H1 (cell line): ENCODE measurements around the gene ARL2BP. TPM values are rescaled to one million over a fixed set of nuclear protein-coding genes. Genes with fewer than 3 reads are reported as not detected.

Experiments used
- CTCF ChIA-PET: fragments of 300-600 bp; sonication (Branson Sonifier 250); formaldehyde crosslinking; loops from one replicate; lab custom pipeline; 2021; ENCODE audit not compliant: partially characterized antibody; lab: Charles Lee
- POLR2A ChIA-PET: fragments of 300-600 bp; sonication (Branson Sonifier 250); formaldehyde crosslinking; loops from one replicate; lab custom pipeline; 2021; ENCODE audit warnings: inconsistent platforms; ENCODE audit not compliant: partially characterized antibody; lab: Charles Lee
- DNase-seq, 2 experiments: peaks; one replicate each; pipeline versions ENCODE4 v3.0.0 to v3.0.0-alpha.2; 2010 to 2022; ENCODE audit warnings: low spot score in 2 of 2, low read depth in 1 of 2, mixed read lengths in 1 of 2
- FAIRE-seq: peaks from 2 replicates; lab custom pipeline; 2011; peaks lifted over from hg19 to GRCh38; lab: Jason Lieb, UNC
- H2AFZ ChIP-seq: 2 replicates; pipeline ENCODE4 v1.8.1; 2012; ENCODE audit warnings: low read length, inconsistent platforms
- H2AK5ac ChIP-seq: 2 replicates; pipeline ENCODE4 v1.6.1; 2013; ENCODE audit warnings: low read depth, low read length
- H2BK120ac ChIP-seq: replicated peaks from 2 replicates; pipeline ENCODE3; 2013; ENCODE audit warnings: low read depth, low read length, inconsistent platforms
- H2BK12ac ChIP-seq: 2 replicates; pipeline ENCODE4 v1.6.1; 2013; ENCODE audit warnings: low read depth, low read length
- H2BK15ac ChIP-seq: 2 replicates; pipeline ENCODE4 v1.6.1; 2013; ENCODE audit warnings: low read length
- H2BK20ac ChIP-seq: 2 replicates; pipeline ENCODE4 v1.6.1; 2013; ENCODE audit warnings: low read length
- H2BK5ac ChIP-seq: 2 replicates; pipeline ENCODE4 v1.6.1; 2013; ENCODE audit warnings: low read depth, low read length
- H3K14ac ChIP-seq: 2 replicates; pipeline ENCODE4 v1.6.1; 2013; ENCODE audit warnings: inconsistent platforms; ENCODE audit not compliant: insufficient read length
- H3K18ac ChIP-seq: 2 replicates; pipeline ENCODE4 v1.6.1; 2013; ENCODE audit warnings: low read length; ENCODE audit errors: extremely low read depth
- H3K23ac ChIP-seq: 2 replicates; pipeline ENCODE4 v1.6.1; 2013; ENCODE audit warnings: inconsistent platforms; ENCODE audit not compliant: insufficient read length
- H3K23me2 ChIP-seq: 2 replicates; pipeline ENCODE4 v1.6.1; 2013; ENCODE audit warnings: low read depth, low read length
- H3K27ac ChIP-seq: 2 replicates; pipeline ENCODE4 v1.6.1; 2011; ENCODE audit warnings: low read depth, low read length, inconsistent platforms
- H3K27me3 ChIP-seq, 4 experiments: replicated peaks in 1 of 4; 1 replicate in 1 of 4; 2 replicates in 3 of 4; pipeline versions ENCODE4 v1.6.1 to v1.8.1; 2011 to 2013; ENCODE audit warnings: low read length in 3 of 4, mild to moderate bottlenecking in 3 of 4, inconsistent platforms in 2 of 4, mixed read lengths in 2 of 4, moderate library complexity in 1 of 4; ENCODE audit not compliant: control insufficient read depth in 3 of 4, insufficient read depth in 3 of 4; ENCODE audit errors: extremely low read depth in 1 of 4
- H3K36me3 ChIP-seq, 4 experiments: 2 replicates each; pipeline versions ENCODE4 v1.6.1 to v1.8.1; 2011 to 2013; ENCODE audit warnings: mild to moderate bottlenecking in 4 of 4, low read length in 3 of 4, moderate library complexity in 2 of 4, control low read depth in 1 of 4, inconsistent platforms in 1 of 4; ENCODE audit not compliant: insufficient read depth in 4 of 4, control insufficient read depth in 2 of 4
- H3K4ac ChIP-seq: replicated peaks from 2 replicates; pipeline ENCODE3; 2013; ENCODE audit warnings: low read length, low read depth, mixed read lengths, inconsistent platforms; ENCODE audit not compliant: insufficient read length
- H3K4me1 ChIP-seq, 4 experiments: replicated peaks in 1 of 4; 1 replicate in 1 of 4; 2 replicates in 3 of 4; pipeline versions ENCODE4 v1.6.1 to v1.8.1; 2011 to 2013; ENCODE audit warnings: low read length in 3 of 4, inconsistent platforms in 2 of 4, mixed read lengths in 1 of 4; ENCODE audit not compliant: insufficient read depth in 4 of 4, control insufficient read depth in 3 of 4
- H3K4me2 ChIP-seq, 2 experiments: 2 replicates each; pipeline versions ENCODE4 v1.6.1 to v1.8.1; 2011 to 2013; ENCODE audit warnings: low read depth in 2 of 2, low read length in 2 of 2, control low read depth in 1 of 2, inconsistent platforms in 1 of 2, mild to moderate bottlenecking in 1 of 2; ENCODE audit not compliant: insufficient read depth in 1 of 2
- H3K4me3 ChIP-seq, 4 experiments: fragments of 200-600, 300-600 bp in 1 of 4; sonication (generic), shearing (Covaris generic), sonication (Bioruptor Twin) in 1 of 4; 2 replicates each; pipeline versions ENCODE4 v1.5.1 to v1.8.1; 2011 to 2016; ENCODE audit warnings: low read length in 4 of 4, low read depth in 3 of 4, control low read depth in 2 of 4, inconsistent platforms in 2 of 4, mild to moderate bottlenecking in 2 of 4, mixed read lengths in 1 of 4, moderate library complexity in 1 of 4; ENCODE audit not compliant: insufficient read depth in 2 of 4; ENCODE audit errors: extremely low read depth in 1 of 4
- H3K56ac ChIP-seq: replicated peaks from 2 replicates; pipeline ENCODE3; 2013; ENCODE audit warnings: low read depth, mild to moderate bottlenecking, mixed read lengths, low read length, inconsistent platforms; ENCODE audit not compliant: insufficient read length
- H3K79me1 ChIP-seq: 2 replicates; pipeline ENCODE4 v1.6.1; 2013; ENCODE audit warnings: low read depth, low read length, control low read depth
- H3K79me2 ChIP-seq, 2 experiments: 2 replicates each; pipeline versions ENCODE4 v1.6.1 to v1.8.1; 2012 to 2013; ENCODE audit warnings: low read length in 2 of 2, mild to moderate bottlenecking in 2 of 2, inconsistent platforms in 1 of 2; ENCODE audit not compliant: insufficient read depth in 2 of 2, control insufficient read depth in 1 of 2
- H3K9ac ChIP-seq, 4 experiments: replicated peaks in 1 of 4; 1 replicate in 1 of 4; 2 replicates in 3 of 4; pipeline versions ENCODE4 v1.6.1 to v1.8.1; 2011 to 2013; ENCODE audit warnings: low read depth in 3 of 4, low read length in 3 of 4, control low read depth in 2 of 4, mild to moderate bottlenecking in 2 of 4, moderate library complexity in 2 of 4, inconsistent platforms in 1 of 4; ENCODE audit errors: extremely low read depth in 1 of 4
- H3K9me3 ChIP-seq, 2 experiments: 2 replicates each; pipeline versions ENCODE4 v1.6.1 to v1.8.1; 2012 to 2013; ENCODE audit warnings: mild to moderate bottlenecking in 2 of 2, moderate library complexity in 2 of 2, control low read depth in 1 of 2, inconsistent platforms in 1 of 2, low read depth in 1 of 2, low read length in 1 of 2, mixed read lengths in 1 of 2; ENCODE audit not compliant: insufficient read depth in 2 of 2
- H4K20me1 ChIP-seq, 2 experiments: replicated peaks in 1 of 2; 2 replicates each; pipeline versions ENCODE3 to v1.8.1; 2011 to 2013; ENCODE audit warnings: inconsistent platforms in 2 of 2, low read length in 2 of 2, mild to moderate bottlenecking in 1 of 2; ENCODE audit not compliant: insufficient read depth in 2 of 2, control insufficient read depth in 1 of 2
- H4K5ac ChIP-seq: 2 replicates; pipeline ENCODE4 v1.6.1; 2013; ENCODE audit warnings: low read length, low read depth, mixed read lengths, inconsistent platforms; ENCODE audit not compliant: insufficient read length
- H4K8ac ChIP-seq: 2 replicates; pipeline ENCODE4 v1.8.0; 2013; ENCODE audit warnings: mild to moderate bottlenecking, moderate library complexity, low read length, inconsistent platforms; ENCODE audit not compliant: insufficient read depth; ENCODE audit errors: extremely low read depth
- H4K91ac ChIP-seq: replicated peaks from 2 replicates; pipeline ENCODE3; 2013; ENCODE audit warnings: low read length, mixed read lengths, inconsistent platforms; ENCODE audit not compliant: insufficient read length
- CHD1 ChIP-seq: IDR thresholded peaks from 2 replicates; pipeline ENCODE4 v1.6.1; 2012; ENCODE audit warnings: low read depth, low read length, improper control_type of control experiment
- EZH2 ChIP-seq: fragments of 200-600 bp; sonication (generic); IDR thresholded peaks from 2 replicates; pipeline ENCODE4 v1.7.1; 2012; ENCODE audit warnings: low read depth, mild to moderate bottlenecking, moderate library complexity, low read length, inconsistent platforms; ENCODE audit not compliant: severe bottlenecking
- NRF1 ChIP-seq: IDR thresholded peaks from 2 replicates; pipeline ENCODE4 v1.6.1; 2011; ENCODE audit warnings: mild to moderate bottlenecking, low read depth, low read length, improper control_type of control experiment
- RAD21 ChIP-seq, 2 experiments: IDR thresholded peaks in 1 of 2; conservative IDR thresholded peaks in 1 of 2; 2 replicates each; pipeline ENCODE4 v1.6.1; 2011; ENCODE audit warnings: low read depth in 2 of 2, low read length in 2 of 2, improper control_type of control experiment in 1 of 2, inconsistent platforms in 1 of 2, mild to moderate bottlenecking in 1 of 2, moderate library complexity in 1 of 2
- RBBP5 ChIP-seq: IDR thresholded peaks from 2 replicates; pipeline ENCODE4 v1.7.1; 2012; ENCODE audit warnings: low read depth, mild to moderate bottlenecking, inconsistent platforms, low read length, moderate library complexity, borderline replicate concordance
- RNF2 ChIP-seq: fragments of 200-900, 300-1000 bp; sonication (generic); IDR thresholded peaks from 2 replicates; pipeline ENCODE4 v1.7.1; 2016; ENCODE audit warnings: borderline replicate concordance, low read depth, mild to moderate bottlenecking, antibody characterized with exemption, low read length; ENCODE audit not compliant: poor library complexity, severe bottlenecking; ENCODE audit errors: missing control alignments
- YY1 ChIP-seq: IDR thresholded peaks from 2 replicates; pipeline ENCODE4 v1.6.1; 2011; ENCODE audit warnings: low read depth, mild to moderate bottlenecking, low read length
- WGBS, 2 experiments: shearing (Covaris generic) in 1 of 2; methylation state at CpG; one replicate each; pipeline versions ENCODE4 v1.1.6 to v1.1.7; 2013 to 2015; ENCODE audit warnings: low lambda C conversion rate in 2 of 2, mixed read lengths in 2 of 2, inconsistent platforms in 1 of 2, low coverage in 1 of 2, missing lambda C conversion rate in 1 of 2; ENCODE audit not compliant: insufficient replicate concordance in 2 of 2, insufficient coverage in 1 of 2, insufficient read length in 1 of 2; ENCODE audit errors: extremely low coverage in 1 of 2, missing lambda C conversion rate in 1 of 2; 5-methylcytosine and 5-hydroxymethylcytosine counted together
- polyA plus RNA-seq, 7 experiments: library from polyadenylated mRNA; depleted of rRNA in 3 of 7; stranded (reverse) in 5 of 7; unstranded in 2 of 7; fragments of >200 nt in 5 of 7; fragments of 200-250 nt in 2 of 7; gene quantifications; 1 replicate in 5 of 7; 2 replicates in 1 of 7; 4 replicates in 1 of 7; pipeline versions ENCODE4 v1.2.1 to v1.2.3, GENCODE V29; 2011 to 2013; ENCODE audit warnings: missing spikeins in 2 of 7, mixed read lengths in 2 of 7
- total RNA-seq: library from RNA; stranded (reverse); fragmentation: NEBNext Ultra II Directional; extraction: Animal tissue kit (Norgen Biotek cat#: 25700); gene quantifications from 2 replicates; pipeline ENCODE4 v1.2.1, GENCODE V29; 2021
- TF ChIP-seq, protein P1 (sequence below): IDR thresholded peaks from 2 replicates; pipeline ENCODE4 v1.6.1; 2011; ENCODE audit warnings: low read length, improper control_type of control experiment

The ARL2BP gene
- total and polyA plus RNA-seq, 2 of the 8 experiments (the other 6 are each of a cell fraction or from before 2014, with no cell fraction given), result 13.6 to 18.3 TPM

GRCh38 chr16:57256601-57257395 is 11.7 kb downstream of the ARL2BP start:
- no peak for TF ChIP-seq RNF2
- TF ChIP-seq, protein P1, sequence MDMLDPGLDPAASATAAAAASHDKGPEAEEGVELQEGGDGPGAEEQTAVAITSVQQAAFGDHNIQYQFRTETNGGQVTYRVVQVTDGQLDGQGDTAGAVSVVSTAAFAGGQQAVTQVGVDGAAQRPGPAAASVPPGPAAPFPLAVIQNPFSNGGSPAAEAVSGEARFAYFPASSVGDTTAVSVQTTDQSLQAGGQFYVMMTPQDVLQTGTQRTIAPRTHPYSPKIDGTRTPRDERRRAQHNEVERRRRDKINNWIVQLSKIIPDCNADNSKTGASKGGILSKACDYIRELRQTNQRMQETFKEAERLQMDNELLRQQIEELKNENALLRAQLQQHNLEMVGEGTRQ, result no peak
- no peak for TF ChIP-seq RAD21 (IDR thresholded peaks at IDR 0.05 in 1 of 2, conservative IDR thresholded peaks at IDR 0.05 in 1 of 2; ENCODE audit: low read depth in 2 of 2, low read length in 2 of 2)
- TF ChIP-seq RBBP5, result no peak
- TF ChIP-seq NRF1, result no peak
- no peak for TF ChIP-seq YY1
- no peak for TF ChIP-seq EZH2
- no peak for TF ChIP-seq CHD1
- no peak overlapping the region for H3K4me3 ChIP-seq
- no peak overlapping the region for H2AK5ac ChIP-seq
- no peak overlapping the region for H2BK20ac ChIP-seq
- ChIA-PET POLR2A (interaction anchor here (1.7 kb wide), 1 partner anchor 13 kb away, joined by 6 read pairs; no protein-coding TSS in a partner anchor), CTCF (interaction anchor here (1.1 to 1.6 kb wide), 3 partner anchors 11 to 191 kb away, joined by 3 read pairs; no protein-coding TSS in a partner anchor)
- no peak overlapping the region for H2AFZ ChIP-seq
- FAIRE-seq (no peak), DNase-seq (no peak)
- H3K23me2 ChIP-seq, result 0 out of 2 replicates have a peak, but pooled peaks cover 2% of the 10 kb centered on the region
- WGBS, 2 experiments, result 89% methylated on average over 16 of the region's 16 CpGs; no CpG with 5 or more reads in 1 of the 2 experiments
- H2BK5ac ChIP-seq, result no peak overlapping the region
- no peak overlapping the region for H2BK12ac ChIP-seq
- peaks cover 4 to 14% (median 6%) of the 10 kb centered on the region in 4 experiments for H3K4me1 ChIP-seq
- H3K4ac ChIP-seq, result no peak overlapping the region
- peaks cover 4 to 9% (median 7%) of the 10 kb centered on the region in 4 experiments; a peak in 5 of 8 replicates for H3K36me3 ChIP-seq
- no peak overlapping the region for H4K5ac ChIP-seq
- H3K79me2 ChIP-seq, result no peaks in the 10 kb centered on the region
- H3K14ac ChIP-seq, result no peak overlapping the region
- H3K9ac ChIP-seq, result no peak overlapping the region
- no peak overlapping the region for H3K18ac ChIP-seq
- no peak overlapping the region for H3K4me2 ChIP-seq
- no peak overlapping the region for H4K91ac ChIP-seq
- no peaks in the 10 kb centered on the region for H3K27me3 ChIP-seq
- H3K79me1 ChIP-seq, result no peaks in the 10 kb centered on the region
- H3K23ac ChIP-seq, result no peak overlapping the region
- no peaks in the 10 kb centered on the region for H3K9me3 ChIP-seq
- H3K27ac ChIP-seq, result no peak overlapping the region
- H2BK15ac ChIP-seq, result no peak overlapping the region
- H2BK120ac ChIP-seq, result no peak overlapping the region
- H4K8ac ChIP-seq, result no peak overlapping the region
- no peaks in the 10 kb centered on the region for H4K20me1 ChIP-seq
- H3K56ac ChIP-seq, result no peak overlapping the region
